DMS114 treated with DMSO at 0.1 percent for 48 hours (cell line): ENCODE results near the gene PQBP1.
"Not testable (repeated sequence)": the region's sequence is repeated elsewhere in the genome, so short reads cannot be mapped to it uniquely, and the experiment has no call there.

Source experiments
- DNase-seq: peaks from one replicate; lab custom pipeline; 2025; ENCODE audit not compliant: unreplicated experiment; lab: John Stamatoyannopoulos, UW

The PQBP1 gene

GRCh38 chrX:48897625-48898306 lies at the start of gene PQBP1, which contains the start of gene TIMM17B:
PQBP1 (plus strand) TSS chrX:48897930; CDS start chrX:48898510, 580 bp downstream.
TIMM17B (minus strand) TSS chrX:48897768; CDS start chrX:48897749, 19 bp downstream.
- DNase-seq: peak; percentile 91

GRCh38 chrX:48848847-48849246 lies 48.9 kb upstream of the PQBP1 start:
- no peak for DNase-seq

- no peak for DNase-seq
Measured at GRCh38 chrX:48852857-48853256, 44.9 kb upstream of the PQBP1 start.

GRCh38 chrX:48853494-48853893 lies 44.2 kb upstream of the PQBP1 start:
- DNase-seq: not testable (repeated sequence)

GRCh38 chrX:48854121-48854804 lies 43.5 kb upstream of the PQBP1 start:
- not testable (repeated sequence) for DNase-seq

- DNase-seq: peak; percentile 41
Measured at GRCh38 chrX:48854898-48855297, 42.8 kb upstream of the PQBP1 start.

- DNase-seq: no peak
Measured at GRCh38 chrX:48864210-48864609, 33.5 kb upstream of the PQBP1 start.

- not testable (repeated sequence) for DNase-seq
Measured at GRCh38 chrX:48872017-48872416, 25.7 kb upstream of the PQBP1 start.

- not testable (repeated sequence) for DNase-seq
Measured at GRCh38 chrX:48876944-48877343, 20.8 kb upstream of the PQBP1 start.

- DNase-seq: no peak
Measured at GRCh38 chrX:48883729-48884128, 14.0 kb upstream of the PQBP1 start.

- not testable (repeated sequence) for DNase-seq
Measured at GRCh38 chrX:48886586-48886985, 11.1 kb upstream of the PQBP1 start.

- no peak for DNase-seq
Measured at GRCh38 chrX:48890296-48890925, 7.3 kb upstream of the PQBP1 start.

GRCh38 chrX:48890934-48891401 lies 6.8 kb upstream of the PQBP1 start:
- no peak for DNase-seq

- DNase-seq: peak; percentile 69
Measured at GRCh38 chrX:48891402-48892288, 6.1 kb upstream of the PQBP1 start.

GRCh38 chrX:48892896-48893295 lies 4.8 kb upstream of the PQBP1 start:
- no peak for DNase-seq

- no peak for DNase-seq
Measured at GRCh38 chrX:48893556-48894348, 4.0 kb upstream of the PQBP1 start.

GRCh38 chrX:48894891-48895290 lies 2.8 kb upstream of the PQBP1 start:
- DNase-seq: no peak

- no peak for DNase-seq
Measured at GRCh38 chrX:48896611-48897011, 1.1 kb upstream of the PQBP1 start.

- DNase-seq: peak; percentile 51
Measured at GRCh38 chrX:48897157-48897624, 539 bp upstream of the PQBP1 start.

- no peak for DNase-seq
Measured at GRCh38 chrX:48899078-48899410, 1.3 kb downstream of the PQBP1 start.
